ENCODE measurements around the gene NARF. TPM values are rescaled to one million over a fixed set of nuclear protein-coding genes. Genes with fewer than 3 reads are reported as not detected.
A peak's percentile ranks its signal among the peaks of the same experiment; 100 is the strongest.

The NARF gene
- total and polyA plus RNA-seq, 2 donors (not counting 1 experiment from before 2014, with no cell fraction given) = 92.4 to 103 TPM

GRCh38 chr17:82443465-82444283 is 14.9 kb upstream of the NARF start:
- peak overlapping the region; percentile 7 for H3K27ac Mint-ChIP-seq
- H3K36me3 ChIP-seq (replicated peaks in 1 of 2; ENCODE audit: control extremely low read depth in 1 of 2, control insufficient read depth in 1 of 2, extremely low read depth in 1 of 2, insufficient read depth in 2 of 2, low read length in 1 of 2) = peaks cover 1 to 70% of the 10 kb centered on the region in 2 experiments
- no peak overlapping the region for H3K9ac ChIP-seq (ENCODE audit: low read length)
- no peak overlapping the region for H2AFZ ChIP-seq (ENCODE audit: insufficient read depth, low read depth, low read length, poor library complexity, severe bottlenecking)
- no peak overlapping the region for H3K4me3 Mint-ChIP-seq
- no peak for ATAC-seq (ENCODE audit: low read depth)
- H3K27me3 Mint-ChIP-seq = no peaks in the 10 kb centered on the region
- H3K9me3 ChIP-seq (ENCODE audit: control extremely low read depth in 1 of 3, control insufficient read depth in 2 of 3, insufficient read depth in 1 of 3, low read length in 2 of 3) = no peaks in the 10 kb centered on the region
- H3K4me3 ChIP-seq (ENCODE audit: control extremely low read depth in 1 of 5, extremely low read depth in 1 of 5, insufficient read depth in 1 of 5, low read depth in 2 of 5, low read length in 4 of 5) = no peak overlapping the region
- intact Hi-C loops (cut with micrococcal nuclease) = no loop called here
- H3K27me3 ChIP-seq (replicated peaks in 1 of 4; ENCODE audit: control extremely low read depth in 1 of 4, control insufficient read depth in 3 of 4, insufficient read depth in 4 of 4, low read length in 3 of 4) = no peaks in the 10 kb centered on the region
- H3K27ac ChIP-seq (ENCODE audit: low read length in 2 of 2) = no peak overlapping the region
- DNase-seq = no peak
- CTCF ChIA-PET = no interaction called here
- no peak overlapping the region for H3K4me2 ChIP-seq (replicated peaks; ENCODE audit: low read depth, low read length, poor library complexity, severe bottlenecking)
- TF ChIP-seq CTCF (IDR thresholded peaks at IDR 0.05) (no peak), EZH2 (IDR thresholded peaks at IDR 0.05; ENCODE audit: borderline replicate concordance, insufficient read depth, low read depth, low read length, poor library complexity, severe bottlenecking) (no peak)
- peaks cover 82% of the 10 kb centered on the region for H4K20me1 ChIP-seq (ENCODE audit: control insufficient read depth, insufficient read depth, low read length, poor library complexity, severe bottlenecking)
- POLR2A ChIA-PET = interaction anchor here (1.2 kb wide), 1 partner anchor 9 kb away, joined by 3 read pairs; no protein-coding TSS in a partner anchor
- peaks cover 87% of the 10 kb centered on the region for H3K79me2 ChIP-seq (ENCODE audit: control insufficient read depth, insufficient read depth, low read length)
- 96% methylated on average over 26 of the region's 40 CpGs for WGBS (ENCODE audit: insufficient coverage)
- peaks cover 54% of the 10 kb centered on the region for H3K4me1 Mint-ChIP-seq
- H3K4me1 ChIP-seq (ENCODE audit: control insufficient read depth in 2 of 2, insufficient read depth in 2 of 2, low read length in 2 of 2) = peaks cover 24 to 77% of the 10 kb centered on the region in 2 donors
- no peaks in the 10 kb centered on the region for H3K9me3 Mint-ChIP-seq (ENCODE audit: insufficient read depth)

GRCh38 chr17:82444284-82444893 is 14.2 kb upstream of the NARF start:
- Mint-ChIP-seq H3K9me3 (ENCODE audit: insufficient read depth) (no peaks in the 10 kb centered on the region), H3K4me1 (peaks cover 55% of the 10 kb centered on the region), H3K27ac (peak overlapping the region; percentile 15), H3K4me3 (no peak overlapping the region), H3K27me3 (no peaks in the 10 kb centered on the region)
- CTCF ChIA-PET = no interaction called here
- DNase-seq (no peak), ATAC-seq (ENCODE audit: low read depth) (no peak)
- no peaks in the 10 kb centered on the region for H3K27me3 ChIP-seq (replicated peaks in 1 of 4; ENCODE audit: control extremely low read depth in 1 of 4, control insufficient read depth in 3 of 4, insufficient read depth in 4 of 4, low read length in 3 of 4)
- H3K9ac ChIP-seq (ENCODE audit: low read length) = no peak overlapping the region
- no peaks in the 10 kb centered on the region for H3K9me3 ChIP-seq (ENCODE audit: control extremely low read depth in 1 of 3, control insufficient read depth in 2 of 3, insufficient read depth in 1 of 3, low read length in 2 of 3)
- intact Hi-C loops (cut with micrococcal nuclease) = no loop called here
- no peak overlapping the region for H3K27ac ChIP-seq (ENCODE audit: low read length in 2 of 2)
- H2AFZ ChIP-seq (ENCODE audit: insufficient read depth, low read depth, low read length, poor library complexity, severe bottlenecking) = no peak overlapping the region
- no peak for TF ChIP-seq EZH2 (IDR thresholded peaks at IDR 0.05; ENCODE audit: borderline replicate concordance, insufficient read depth, low read depth, low read length, poor library complexity, severe bottlenecking)
- TF ChIP-seq CTCF (IDR thresholded peaks at IDR 0.05) = no peak
- H3K79me2 ChIP-seq (ENCODE audit: control insufficient read depth, insufficient read depth, low read length) = peaks cover 80% of the 10 kb centered on the region
- POLR2A ChIA-PET = interaction anchor here (1.2 kb wide), 1 partner anchor 10 kb away, joined by 3 read pairs; no protein-coding TSS in a partner anchor
- H3K4me1 ChIP-seq (ENCODE audit: control insufficient read depth in 2 of 2, insufficient read depth in 2 of 2, low read length in 2 of 2) = peaks cover 27 to 75% of the 10 kb centered on the region in 2 donors
- peaks cover 1 to 66% of the 10 kb centered on the region in 2 experiments for H3K36me3 ChIP-seq (replicated peaks in 1 of 2; ENCODE audit: control extremely low read depth in 1 of 2, control insufficient read depth in 1 of 2, extremely low read depth in 1 of 2, insufficient read depth in 2 of 2, low read length in 1 of 2)
- H4K20me1 ChIP-seq (ENCODE audit: control insufficient read depth, insufficient read depth, low read length, poor library complexity, severe bottlenecking) = peaks cover 75% of the 10 kb centered on the region
- 82% methylated on average over 33 of the region's 35 CpGs for WGBS (ENCODE audit: insufficient coverage)
- H3K4me3 ChIP-seq (ENCODE audit: control extremely low read depth in 1 of 5, extremely low read depth in 1 of 5, insufficient read depth in 1 of 5, low read depth in 2 of 5, low read length in 4 of 5) = no peak overlapping the region
- no peak overlapping the region for H3K4me2 ChIP-seq (replicated peaks; ENCODE audit: low read depth, low read length, poor library complexity, severe bottlenecking)
